CD4-positive, alpha-beta T cell treated with Interleukin-17A for 4 hours (primary cell): ENCODE results near the gene SBF2.
"Not testable (repeated sequence)": the region's sequence is repeated elsewhere in the genome, so short reads cannot be mapped to it uniquely, and the experiment has no call there.

Experiments
- DNase-seq: peaks from one replicate; pipeline ENCODE4 v3.0.0-alpha.2; 2020; ENCODE audit warnings: mixed read lengths

Gene SBF2

DNA sequence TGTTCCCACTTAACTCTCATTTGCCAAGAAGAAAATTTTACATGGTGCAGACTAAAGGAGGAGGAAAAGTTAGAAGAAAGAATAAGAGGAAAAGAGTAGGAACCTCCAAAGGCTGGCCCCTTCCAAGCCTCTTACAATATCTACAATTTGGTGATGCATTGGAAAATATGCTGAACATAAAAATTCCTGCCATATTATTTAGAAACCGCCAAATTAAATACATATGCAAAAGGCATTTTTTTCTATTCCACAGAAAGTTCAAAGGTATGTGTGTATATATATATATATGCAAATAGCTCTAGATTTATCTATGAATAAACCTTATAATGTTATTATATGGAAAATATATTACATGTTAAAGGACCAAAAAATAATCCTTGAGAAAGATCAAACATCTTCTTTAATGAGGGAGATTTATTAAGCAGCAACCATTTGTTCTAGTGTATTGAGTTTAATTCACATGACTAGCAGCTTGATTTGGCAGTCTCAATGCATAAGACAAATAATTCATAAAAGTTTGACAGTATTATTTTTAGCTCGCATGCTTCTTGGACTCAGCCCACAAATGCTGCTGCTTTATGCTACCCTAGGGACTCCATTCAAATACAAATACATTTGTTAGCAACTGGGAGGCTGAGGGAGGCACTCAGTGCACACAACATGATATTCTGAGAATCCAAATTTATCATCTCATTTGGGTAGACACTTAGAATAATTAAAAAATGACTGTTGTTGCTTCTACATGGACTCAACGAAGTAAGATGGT lies 184.9 kb downstream of the SBF2 start:
- DNase-seq: no peak

DNA sequence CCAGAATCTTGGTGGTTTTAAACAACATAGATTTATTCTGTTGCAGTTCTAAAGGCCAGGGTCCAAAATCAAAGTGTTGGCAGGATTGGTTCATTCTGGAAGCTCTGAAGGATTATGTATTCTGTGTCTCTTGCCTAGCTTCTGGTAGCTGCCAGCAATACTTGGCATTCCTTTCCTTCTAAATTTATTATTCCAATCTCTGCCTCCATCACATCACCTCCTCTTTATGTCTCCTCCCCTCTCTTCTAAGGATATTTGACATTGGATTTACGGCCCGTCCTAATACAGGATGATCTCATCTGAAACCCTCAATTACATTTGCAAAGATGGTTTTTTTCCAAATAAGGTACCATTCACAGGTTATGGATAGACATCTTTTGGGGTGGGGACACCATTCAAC lies 186.5 kb downstream of the SBF2 start:
- DNase-seq: no peak

DNA sequence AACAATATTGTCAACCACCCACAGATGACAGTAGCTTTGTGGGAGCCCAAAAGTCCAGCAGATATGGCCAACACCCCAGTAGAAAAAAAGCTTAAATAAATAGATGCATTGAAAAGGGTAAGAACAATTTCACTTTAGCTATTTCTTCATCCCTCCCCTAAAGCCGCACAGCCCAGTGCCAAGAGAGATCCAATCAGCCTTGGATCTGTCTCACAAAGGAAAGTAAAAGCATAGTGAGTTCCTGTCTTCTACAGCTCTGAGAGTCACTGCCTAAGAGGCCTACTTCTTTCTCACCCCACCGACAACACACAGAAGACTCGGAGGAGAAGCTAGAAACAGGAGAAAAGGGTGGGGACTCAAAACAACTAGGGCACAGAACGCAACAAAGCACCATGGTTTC lies 196.4 kb downstream of the SBF2 start:
- no peak for DNase-seq

DNA sequence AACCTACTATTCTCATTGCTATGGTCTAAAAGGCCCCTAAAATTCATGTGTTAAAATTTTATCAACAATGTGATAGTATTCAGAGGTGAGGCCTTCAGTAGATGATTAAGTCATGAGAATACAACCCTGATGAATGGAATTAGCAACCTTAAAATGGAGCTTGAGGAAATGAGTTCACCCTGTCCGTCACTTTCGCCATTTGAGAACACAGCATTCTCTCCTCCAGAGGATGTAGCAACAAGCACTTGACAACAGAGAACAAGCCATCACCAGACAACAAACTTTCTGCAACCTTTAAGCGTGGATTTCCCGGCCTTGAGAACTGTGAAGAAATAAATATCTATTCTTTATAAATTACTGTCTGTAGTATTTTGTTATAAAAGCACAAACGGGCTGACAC lies 197.0 kb downstream of the SBF2 start:
- no peak for DNase-seq

DNA sequence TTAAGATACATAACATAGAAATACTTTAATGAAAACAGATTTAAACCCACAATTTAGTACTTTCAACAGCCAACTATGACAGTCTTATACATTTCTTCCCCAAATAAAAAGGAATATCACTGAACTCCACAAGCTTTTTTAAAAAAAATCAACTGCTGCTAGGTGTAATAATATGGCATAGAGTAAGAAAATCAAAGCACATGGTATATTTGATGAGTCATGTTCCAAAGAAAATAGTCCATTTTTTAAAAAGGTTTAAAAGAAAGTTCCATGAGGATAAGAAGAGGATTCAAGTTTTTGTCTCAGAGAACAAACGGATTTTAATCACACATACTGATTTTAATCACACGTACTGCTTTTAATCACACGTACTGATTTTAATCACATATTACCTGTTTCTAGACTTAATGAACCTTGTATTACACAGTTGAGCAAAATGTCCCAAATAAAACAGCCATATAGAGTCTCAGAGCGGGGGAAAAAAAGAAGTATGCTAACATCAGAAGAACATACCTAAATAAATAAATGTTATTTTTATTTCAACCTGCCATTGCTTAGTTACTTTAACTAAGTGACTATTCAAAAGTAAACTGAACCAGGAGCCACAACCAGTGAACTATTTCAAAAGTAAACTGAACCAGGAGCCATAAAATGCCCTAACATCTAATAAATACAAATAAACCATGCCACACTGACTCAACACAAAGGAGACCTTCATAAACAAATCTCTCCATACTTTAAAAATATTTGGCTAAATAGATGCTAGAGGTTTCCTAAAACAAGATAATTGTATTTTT lies 198.4 kb downstream of the SBF2 start:
- no peak for DNase-seq

DNA sequence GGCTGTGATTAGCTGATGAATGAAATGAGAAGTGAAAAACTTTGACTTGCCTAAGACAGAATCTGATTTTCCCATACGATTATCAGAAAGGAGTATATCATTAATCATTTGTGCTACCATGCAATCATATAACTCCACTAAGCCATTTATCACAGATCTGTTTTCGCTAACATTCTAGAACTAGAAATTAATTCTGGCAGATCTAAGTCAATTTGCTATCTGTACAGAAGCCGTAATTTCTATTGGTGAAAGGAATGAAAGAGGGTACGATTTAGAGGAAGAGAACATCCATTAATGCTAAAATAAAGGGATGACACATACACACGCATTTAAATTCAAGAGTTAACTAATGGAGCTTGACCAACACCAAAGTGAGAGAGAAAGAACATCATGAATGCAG lies 201.6 kb downstream of the SBF2 start:
- no peak for DNase-seq

DNA sequence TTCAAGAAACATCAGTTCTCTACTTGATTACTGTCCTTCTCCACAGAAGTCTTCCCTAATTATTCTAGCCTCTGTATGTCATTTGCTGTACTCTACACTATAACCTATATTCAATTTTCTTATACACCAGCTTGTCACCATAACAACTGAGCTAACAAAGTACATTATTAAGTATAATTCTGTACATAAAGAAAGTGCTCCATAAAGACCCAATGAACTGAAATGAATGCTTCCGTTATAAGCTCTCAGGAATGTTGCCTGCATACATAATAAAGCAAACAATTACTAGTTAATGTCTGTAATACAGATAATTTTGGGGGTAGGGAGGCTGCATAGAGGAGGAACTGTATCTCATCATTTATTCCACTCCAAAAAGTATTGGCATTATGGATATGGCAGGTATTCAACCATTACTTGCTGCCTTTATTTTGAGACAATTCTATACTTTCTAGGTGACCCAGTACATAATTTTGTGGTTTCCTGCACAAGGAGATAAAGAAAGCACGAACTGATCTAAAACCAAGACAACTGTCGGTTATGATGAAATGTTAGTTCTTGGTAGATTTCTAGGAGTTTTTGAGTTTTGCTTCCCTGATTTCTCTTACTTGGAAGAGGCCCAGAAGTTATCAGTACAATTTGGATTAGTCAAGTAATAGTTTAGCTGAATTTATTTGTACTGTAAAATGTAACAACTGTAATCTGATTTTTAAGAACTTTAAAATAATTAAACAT lies 202.5 kb downstream of the SBF2 start:
- DNase-seq: no peak

DNA sequence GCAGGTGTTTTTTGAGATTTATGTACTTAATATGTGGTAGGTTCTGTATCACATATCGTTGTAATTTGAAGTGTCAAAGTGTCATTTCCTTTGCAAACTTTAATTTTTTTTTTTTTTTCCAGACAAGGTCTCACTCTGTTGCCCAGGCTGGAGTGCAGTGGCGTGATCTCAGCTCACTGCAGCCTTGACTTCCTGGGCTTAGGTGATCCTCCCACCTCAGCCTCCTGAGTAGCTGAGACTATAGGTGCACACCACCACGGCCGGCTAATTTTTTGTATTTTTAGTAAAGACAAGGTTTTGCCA lies 206.1 kb downstream of the SBF2 start:
- DNase-seq: not testable (repeated sequence)

DNA sequence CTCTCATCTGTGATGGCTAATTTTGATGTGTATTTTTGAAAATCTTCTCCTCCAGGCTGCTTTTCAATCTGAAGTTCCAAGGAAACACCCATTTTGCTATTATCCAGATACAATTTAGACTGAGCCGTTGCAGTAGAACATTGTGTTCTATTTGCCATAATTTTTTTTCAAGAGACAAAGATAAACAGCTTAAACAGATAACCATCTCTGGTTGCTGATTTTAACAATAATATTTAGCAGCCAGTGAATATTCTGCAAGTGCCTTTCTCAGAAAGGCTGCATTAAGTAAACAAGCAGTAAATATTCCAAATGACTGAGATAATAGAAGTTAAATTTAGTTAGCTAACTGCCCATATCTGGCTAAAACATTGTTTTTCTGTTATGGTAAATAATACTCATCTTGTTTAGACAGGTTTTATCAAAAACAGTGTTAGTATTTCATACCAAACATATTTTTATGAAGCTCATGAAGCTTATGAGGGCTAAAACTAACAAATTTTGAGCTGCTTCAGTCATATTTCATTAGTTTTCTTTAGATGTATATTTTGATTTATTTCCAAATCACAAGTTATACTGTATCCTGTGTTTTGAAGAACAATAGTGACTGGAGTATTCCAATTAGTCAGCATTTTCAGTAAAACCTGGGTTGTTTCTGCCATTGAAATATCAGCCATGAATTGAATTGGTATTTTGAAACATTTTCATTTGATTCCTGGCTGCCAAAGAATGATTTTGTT lies 206.7 kb downstream of the SBF2 start:
- DNase-seq: no peak

DNA sequence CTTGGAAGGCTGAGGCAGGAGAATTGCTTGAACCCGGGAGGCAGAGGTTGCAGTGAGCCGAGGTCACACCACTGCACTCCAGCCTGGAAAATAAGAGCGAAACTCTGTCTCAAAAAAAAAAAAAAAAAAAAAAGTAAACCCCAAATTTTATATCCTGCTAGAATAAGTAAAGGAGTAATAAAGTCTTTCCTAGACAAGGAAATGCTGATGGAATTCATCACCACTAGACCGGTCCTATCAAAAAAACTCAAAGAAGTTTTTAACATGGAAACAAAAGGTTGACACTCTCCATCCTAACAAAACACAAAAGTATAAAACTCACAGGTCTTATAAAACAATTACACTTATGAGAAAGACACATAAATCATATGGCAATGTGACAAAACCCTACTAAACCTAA lies 213.9 kb downstream of the SBF2 start:
- no peak for DNase-seq

DNA sequence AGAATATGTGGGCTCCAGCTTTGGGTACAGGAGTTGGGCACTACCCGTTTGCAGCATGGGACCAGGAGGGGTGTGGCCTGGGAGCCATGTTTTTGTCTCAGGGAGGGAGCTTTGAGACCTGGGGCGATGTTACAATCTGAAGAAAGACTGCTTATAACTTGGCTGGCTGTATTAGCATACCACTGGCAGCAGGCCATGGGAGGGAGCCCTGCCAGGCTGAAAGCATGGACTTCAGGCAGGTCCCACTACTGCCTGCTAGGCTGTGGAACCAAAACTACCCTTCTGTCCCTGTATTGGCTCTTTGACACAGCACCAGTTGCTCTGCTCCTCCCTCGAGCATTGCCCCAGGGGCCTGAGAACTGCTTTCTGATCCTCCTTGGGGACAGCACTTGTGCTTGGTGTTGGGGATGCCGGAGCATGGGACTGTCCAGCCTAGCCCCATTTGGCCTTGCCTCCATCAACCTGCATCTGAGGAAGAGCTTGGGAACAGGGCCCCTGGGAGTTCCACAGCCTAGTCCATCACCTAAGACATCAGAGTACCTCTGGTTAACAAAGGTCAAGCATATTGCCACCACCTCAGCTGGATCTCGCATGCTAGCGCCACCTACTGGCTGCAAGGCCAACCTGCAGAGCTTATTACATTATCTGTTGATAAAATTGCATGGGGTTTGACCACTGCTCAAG lies 217.4 kb downstream of the SBF2 start:
- DNase-seq: peak; percentile 24

DNA sequence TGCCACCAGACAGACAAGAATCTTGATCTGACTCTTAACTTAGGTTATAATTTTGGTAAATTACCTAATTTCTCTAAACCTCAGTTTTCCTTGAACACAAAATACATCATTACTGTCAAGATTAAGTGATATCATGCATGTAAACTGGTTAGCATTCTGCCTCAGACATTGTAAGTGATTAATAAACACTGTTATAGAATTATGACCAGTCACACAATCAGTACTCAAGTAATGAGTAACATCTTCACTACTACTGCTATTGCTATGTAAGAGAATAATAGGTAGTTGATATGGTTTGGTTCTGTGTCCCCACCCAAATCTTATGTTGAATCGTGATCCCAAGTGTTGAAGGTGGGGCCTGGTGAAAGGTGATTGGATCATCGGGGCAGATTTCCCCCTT lies 218.9 kb downstream of the SBF2 start:
- DNase-seq: no peak

DNA sequence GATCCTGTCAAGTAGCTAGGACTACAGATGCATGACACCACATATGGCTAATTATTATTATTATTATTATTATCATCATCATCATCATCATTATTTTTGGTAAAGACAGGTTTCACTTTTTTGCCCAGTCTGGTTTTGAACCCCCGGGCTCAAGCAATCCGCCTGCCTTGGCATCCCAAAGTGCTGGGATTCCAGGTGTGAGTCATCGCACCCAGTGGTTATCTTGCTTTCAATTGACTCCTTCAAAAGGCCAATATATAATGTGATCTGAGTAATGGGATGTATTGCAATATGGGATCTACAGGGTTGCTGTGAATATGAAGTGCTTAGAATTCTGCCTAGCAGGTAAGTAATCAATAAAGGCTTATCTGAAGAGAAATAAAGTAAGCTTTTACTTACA lies 221.2 kb downstream of the SBF2 start:
- no peak for DNase-seq

DNA sequence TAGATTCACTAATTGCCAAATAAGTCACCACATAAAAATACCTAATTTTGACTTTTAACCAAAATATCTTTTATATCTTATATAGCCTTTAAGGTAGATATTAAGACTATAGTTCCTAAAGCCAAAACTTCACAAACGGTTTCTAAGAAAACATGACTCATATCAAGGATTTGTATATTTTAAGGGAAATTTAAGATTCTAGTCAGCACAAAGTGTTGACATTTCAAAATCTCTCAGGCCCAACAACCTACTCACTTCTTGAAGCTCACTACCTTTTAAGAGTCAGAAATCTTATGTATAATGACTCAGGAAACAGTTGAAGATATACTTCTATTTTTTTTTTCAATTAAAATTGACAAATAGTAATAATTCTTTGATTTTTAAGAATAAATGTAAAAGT lies 221.9 kb downstream of the SBF2 start:
- DNase-seq: no peak

DNA sequence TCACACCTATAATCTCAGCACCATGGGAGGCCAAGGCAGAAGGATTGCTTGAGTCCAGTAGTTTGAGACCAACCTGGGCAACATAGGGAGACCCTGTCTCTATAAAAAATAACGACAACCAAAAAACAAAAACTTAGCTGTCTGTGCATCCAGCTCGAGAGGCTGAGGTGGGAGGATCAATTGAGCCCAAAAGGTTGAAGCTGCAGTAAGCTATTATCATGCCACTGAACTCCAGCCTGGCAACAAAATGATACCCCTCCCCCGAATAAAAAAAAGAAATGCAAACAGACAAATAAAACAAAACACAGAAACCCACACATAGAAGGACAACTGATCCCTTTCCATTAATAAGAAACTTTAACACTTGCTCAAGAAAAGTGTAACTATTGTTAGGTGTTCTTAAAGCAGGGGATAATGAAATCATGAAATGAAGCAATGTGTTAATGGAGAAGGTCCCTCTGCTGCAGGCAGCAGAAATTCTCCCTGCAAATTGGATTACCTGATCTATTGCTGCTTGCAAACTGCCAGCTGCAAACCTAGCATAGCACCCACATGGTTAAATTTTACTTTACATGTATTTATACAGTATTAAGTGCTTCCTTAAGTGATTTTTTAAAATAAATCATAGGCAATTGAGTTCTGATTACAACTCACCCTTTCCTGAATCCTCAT lies 226.3 kb downstream of the SBF2 start:
- no peak for DNase-seq

DNA sequence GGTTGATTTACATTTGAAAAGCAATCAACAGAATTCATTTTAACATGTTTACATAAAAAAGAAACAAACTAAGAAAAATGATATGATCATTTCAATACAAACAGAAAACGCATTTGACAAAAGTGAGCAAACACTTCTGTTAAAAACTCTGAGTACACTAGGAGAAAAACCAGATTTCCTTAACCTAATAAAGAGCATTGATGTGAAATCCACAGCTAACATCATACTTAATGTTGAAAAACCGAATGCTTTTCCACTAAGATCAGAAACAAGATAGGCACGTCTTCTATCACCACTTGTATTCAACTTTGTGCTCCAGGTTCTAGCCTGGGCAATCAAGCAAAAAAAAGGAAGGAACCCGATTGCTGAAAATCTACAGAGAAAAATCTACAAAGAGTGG lies 227.6 kb downstream of the SBF2 start:
- no peak for DNase-seq

DNA sequence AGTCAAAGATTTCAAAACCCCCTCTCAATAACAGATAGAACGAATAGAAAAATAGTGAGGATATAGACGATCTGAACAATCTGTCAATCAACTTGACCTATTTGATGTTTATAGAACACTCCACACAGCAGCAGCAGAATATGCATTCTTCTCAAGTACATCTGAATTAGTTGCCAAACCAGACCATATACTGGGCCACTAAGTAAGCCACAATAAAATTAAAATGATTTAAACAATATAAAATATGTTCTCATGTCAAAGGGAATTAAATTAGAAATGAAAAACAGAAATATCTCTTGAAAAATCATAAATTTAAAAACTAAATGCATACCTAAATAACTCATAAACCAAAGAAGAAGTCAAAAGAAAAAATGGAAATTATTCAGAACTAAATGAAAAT lies 229.2 kb downstream of the SBF2 start:
- no peak for DNase-seq

DNA sequence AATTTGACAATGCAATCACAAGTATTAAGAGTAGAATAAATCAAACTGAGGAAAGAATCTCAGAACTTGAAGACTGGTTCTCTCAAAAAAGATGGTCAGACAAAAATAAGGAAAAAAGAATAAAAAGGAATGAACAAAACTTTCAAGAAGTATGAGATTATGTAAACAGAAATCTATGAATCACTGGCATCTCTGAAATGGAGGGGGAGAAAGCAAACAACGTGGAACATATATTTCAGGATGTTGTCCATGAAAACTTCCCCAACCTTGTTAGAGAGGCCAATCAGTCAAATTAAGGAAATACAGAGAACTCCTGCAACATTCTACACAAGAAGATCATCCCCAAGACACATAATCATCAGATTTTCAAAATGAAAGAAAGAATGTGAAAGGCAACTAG lies 235.7 kb downstream of the SBF2 start:
- DNase-seq: no peak

DNA sequence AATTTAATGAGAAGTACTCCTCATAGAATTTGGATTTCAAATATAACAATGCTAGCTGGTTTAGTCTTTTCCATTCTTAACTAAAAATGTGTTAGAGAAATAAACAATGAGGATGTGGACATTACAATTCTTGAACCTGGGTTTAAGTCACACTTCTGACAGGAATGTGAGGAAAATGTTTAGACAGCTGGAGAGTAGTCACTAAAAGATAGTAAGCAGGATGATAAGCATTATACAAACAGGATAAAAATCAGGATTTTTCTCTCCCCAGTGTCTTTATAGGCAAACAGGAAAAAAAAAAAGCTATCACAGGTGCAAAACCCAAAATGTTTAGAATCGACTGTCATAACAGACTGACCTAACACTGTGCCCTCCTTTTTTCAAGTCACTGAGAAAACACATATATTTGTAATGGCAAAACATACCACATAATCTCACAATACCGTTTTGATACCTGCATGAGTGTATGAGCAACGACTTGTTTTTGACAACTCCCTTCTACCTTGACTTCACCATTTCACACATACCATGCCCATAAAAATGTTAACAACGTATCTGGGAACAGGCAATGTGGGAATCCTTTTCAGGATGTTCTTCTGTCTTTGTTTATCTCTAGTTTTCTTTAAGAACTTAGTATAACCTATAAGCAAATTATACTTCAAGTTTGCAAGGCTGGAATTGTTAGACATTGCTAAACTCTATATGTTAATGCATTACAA lies 242.0 kb downstream of the SBF2 start:
- DNase-seq: no peak

DNA sequence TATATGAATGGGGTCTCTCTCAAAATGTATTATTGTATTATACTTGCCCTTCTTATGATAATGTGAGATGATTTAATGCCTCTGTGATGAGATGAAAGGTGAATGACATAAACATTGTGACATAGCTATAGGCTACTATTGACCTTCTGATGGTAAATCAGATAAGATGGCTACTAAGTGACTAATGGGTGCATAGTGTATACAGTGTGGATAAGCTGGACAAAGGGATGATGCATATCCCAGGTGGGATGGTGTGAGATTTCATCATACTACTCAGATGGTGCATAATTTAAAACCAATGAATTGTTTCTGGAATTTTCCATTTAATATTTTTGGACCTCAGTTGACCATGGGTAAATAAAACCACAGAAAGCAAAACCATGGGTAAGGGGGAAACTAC lies 243.5 kb downstream of the SBF2 start:
- DNase-seq: no peak

DNA sequence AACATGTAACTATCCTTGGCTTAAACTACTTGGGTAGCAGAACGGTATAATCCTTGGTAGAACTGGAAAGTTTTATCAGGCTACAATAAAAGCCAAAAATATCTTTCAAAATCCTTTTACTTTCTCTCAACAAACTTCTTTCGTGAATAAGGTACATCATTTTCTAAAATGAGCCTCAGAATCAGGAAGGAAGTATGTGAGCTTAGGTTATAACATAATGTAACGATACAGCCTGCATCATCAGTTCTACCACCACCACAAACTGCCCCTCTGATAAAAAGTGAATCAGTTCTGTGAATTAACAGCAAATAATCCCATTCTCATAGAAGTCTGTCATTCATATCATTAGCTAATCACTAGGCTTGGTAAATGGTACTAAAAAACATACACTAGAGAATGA lies 244.3 kb downstream of the SBF2 start:
- DNase-seq: no peak

DNA sequence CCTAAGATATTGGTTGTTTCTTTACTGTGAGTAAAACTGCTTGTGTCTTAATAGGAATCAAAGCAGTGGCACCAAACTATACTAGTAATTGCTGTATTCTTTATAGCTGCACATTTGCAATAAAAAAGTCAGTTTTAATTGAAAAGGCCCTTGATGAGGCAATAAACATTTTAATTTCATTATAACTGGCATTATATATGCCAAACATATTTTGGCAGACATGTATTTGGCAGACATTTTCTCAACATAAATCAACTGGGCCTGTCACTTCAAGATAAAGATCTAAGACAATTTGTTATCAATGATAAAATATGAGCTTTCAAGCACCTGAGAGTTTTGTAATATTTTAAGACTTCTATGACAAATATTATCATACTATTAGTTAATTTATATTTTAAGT lies 245.7 kb downstream of the SBF2 start:
- DNase-seq: no peak
